ENCODE measurements around the gene MYADML2. TPM values are rescaled to one million over a fixed set of nuclear protein-coding genes. Genes with fewer than 3 reads are reported as not detected.
A peak's percentile ranks its signal among the peaks of the same experiment; 100 is the strongest.

MYADML2 gene
- total RNA-seq, 1 donor from 2014 or later: not detected

DNA sequence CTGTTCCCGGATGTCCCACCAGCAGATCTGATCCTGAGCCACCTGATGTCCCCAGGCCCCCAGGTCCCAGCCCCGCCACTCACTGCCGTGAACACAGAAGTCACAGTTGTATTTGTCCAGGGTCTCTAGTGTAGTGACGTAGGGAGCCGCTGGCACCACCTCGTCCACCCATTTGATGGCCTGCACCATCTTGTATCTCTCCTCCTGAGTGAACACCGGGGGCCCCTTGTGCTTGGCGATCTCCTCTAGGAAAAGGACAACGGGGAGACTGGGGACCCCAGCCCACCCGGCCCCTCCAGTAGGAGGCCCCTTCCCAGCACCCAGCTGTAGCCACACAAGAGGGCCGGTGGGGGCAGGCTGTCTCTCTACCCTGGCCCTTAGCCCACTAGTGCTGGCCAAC lies 38.2 kb downstream of the MYADML2 start:
- Mint-ChIP-seq H3K27me3 (ENCODE audit: low read depth) (no peaks in the 10 kb centered on the region), H3K4me3 (peak overlapping the region; percentile 41), H3K27ac (ENCODE audit: unreplicated experiment) (no peak overlapping the region), H3K36me3 (ENCODE audit: low read depth) (peaks cover 7% of the 10 kb centered on the region), H3K9me3 (no peaks in the 10 kb centered on the region), H3K4me1 (peaks cover 9% of the 10 kb centered on the region)
- DNase-seq (ENCODE audit: low read depth, low spot score): no peak
- TF ChIP-seq CTCF (conservative IDR thresholded peaks at IDR 0.05): no peak

DNA sequence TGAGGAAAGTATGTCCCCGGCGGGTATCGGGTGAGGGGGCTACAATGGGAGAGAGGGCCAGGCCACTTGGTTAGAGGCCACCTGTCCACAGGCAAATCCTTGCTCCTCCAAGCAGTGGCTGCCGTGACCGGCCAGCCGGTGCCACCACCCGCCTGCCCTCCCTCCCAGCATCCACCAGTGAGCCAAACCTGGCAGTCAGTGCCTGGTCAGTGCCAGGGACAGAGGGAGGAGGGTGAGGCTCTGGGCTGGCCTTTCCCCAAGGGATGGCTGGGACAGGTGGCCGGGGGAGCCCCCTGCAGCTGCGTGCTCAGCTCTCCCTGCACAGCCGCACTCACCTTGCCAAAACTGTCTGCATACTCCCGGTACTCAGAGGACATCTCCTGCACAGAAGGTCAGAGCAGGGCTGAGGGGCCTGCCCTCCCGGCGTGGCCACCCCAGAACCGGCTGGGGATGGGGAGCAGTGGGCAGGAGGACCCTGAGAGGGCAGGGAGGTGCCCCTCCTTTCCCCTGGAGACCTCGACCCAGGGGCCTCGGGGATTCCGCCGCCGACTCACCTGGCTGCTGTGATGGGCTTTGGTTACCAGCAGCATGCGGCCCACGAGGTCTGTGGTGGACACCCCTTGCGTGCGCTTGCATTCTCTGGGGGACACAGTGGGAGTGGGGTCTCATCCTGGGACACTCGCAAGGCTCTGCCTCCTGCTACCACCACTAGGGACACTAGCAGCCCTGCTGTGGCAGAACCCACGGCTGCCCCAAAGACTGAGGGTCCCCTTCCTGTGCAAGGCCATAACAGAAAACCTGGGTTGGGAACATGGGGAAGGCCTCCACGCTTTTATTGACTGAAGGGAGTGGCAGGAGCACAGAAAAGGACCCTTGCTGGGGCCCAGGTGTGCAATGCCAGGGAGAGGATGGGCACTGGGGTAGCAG lies 39.6 kb downstream of the MYADML2 start:
- no peaks in the 10 kb centered on the region for H3K36me3 Mint-ChIP-seq (ENCODE audit: low read depth)
- H3K27ac Mint-ChIP-seq (ENCODE audit: unreplicated experiment): no peak overlapping the region
- H3K9me3 Mint-ChIP-seq: no peaks in the 10 kb centered on the region
- no peak for DNase-seq (ENCODE audit: low read depth, low spot score)
- no peak for TF ChIP-seq CTCF (conservative IDR thresholded peaks at IDR 0.05)
- peaks cover 4% of the 10 kb centered on the region for H3K27me3 Mint-ChIP-seq (ENCODE audit: low read depth)
- peaks cover 9% of the 10 kb centered on the region for H3K4me1 Mint-ChIP-seq
- peak overlapping the region; percentile 41 for H3K4me3 Mint-ChIP-seq

GRCh38 chr17:81906476-81907218 lies 40.4 kb downstream of the MYADML2 start:
- H3K27ac Mint-ChIP-seq (ENCODE audit: unreplicated experiment): no peak overlapping the region
- no peak for TF ChIP-seq CTCF (conservative IDR thresholded peaks at IDR 0.05)
- DNase-seq (ENCODE audit: low read depth, low spot score): no peak
- H3K9me3 Mint-ChIP-seq: no peaks in the 10 kb centered on the region
- peaks cover 9% of the 10 kb centered on the region for H3K4me1 Mint-ChIP-seq
- peaks cover 4% of the 10 kb centered on the region for H3K27me3 Mint-ChIP-seq (ENCODE audit: low read depth)
- H3K36me3 Mint-ChIP-seq (ENCODE audit: low read depth): no peaks in the 10 kb centered on the region
- H3K4me3 Mint-ChIP-seq: peak overlapping the region; percentile 44

DNA sequence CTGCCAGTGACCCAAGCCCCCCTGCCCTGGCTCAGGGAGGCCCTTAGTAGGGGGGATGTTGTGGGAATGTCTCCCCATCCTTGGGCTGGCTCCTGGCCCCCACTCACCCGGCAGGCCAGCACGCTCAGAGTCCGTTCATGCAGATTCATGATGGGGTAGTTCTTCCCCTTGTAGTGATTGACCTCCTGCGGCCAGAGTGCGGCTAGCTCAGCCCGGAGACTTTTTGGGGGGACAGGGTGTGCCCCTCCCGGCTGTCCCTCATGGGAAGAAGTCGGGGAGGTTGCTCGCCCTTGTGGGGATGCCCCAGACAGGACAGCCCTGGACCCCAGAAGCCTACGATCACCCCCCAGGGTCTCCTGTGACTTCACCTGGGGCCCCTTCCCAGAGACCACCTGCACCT lies 41.0 kb downstream of the MYADML2 start:
- no peak for DNase-seq (ENCODE audit: low read depth, low spot score)
- Mint-ChIP-seq H3K4me1 (peaks cover 14% of the 10 kb centered on the region), H3K9me3 (no peaks in the 10 kb centered on the region), H3K27ac (ENCODE audit: unreplicated experiment) (no peak overlapping the region), H3K4me3 (no peak overlapping the region), H3K36me3 (ENCODE audit: low read depth) (no peaks in the 10 kb centered on the region), H3K27me3 (ENCODE audit: low read depth) (peaks cover 8% of the 10 kb centered on the region)
- no peak for TF ChIP-seq CTCF (conservative IDR thresholded peaks at IDR 0.05)

DNA sequence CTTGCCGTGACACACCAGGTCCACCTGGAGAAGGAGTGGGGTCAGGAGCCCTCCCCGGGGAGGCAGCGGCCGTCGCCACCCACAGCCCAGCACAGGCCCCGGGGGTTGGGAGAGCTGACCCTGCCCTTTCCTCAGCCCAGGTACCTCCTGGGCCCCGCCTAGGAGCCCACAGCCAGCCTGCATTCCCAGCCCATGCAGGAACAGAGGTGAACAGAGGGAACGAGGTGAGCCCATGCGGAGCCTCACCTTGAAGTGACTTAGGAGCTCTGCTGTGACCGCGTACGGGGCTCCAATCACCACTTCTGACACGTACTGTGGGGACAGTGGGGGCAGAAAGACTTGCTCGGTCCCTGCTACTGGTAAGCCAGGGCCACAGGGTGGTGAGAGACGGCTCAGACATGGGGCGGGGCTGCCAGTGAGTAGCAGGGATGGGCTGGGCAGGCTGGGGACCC lies 41.6 kb downstream of the MYADML2 start:
- H3K27me3 Mint-ChIP-seq (ENCODE audit: low read depth): peaks cover 11% of the 10 kb centered on the region
- no peak overlapping the region for H3K27ac Mint-ChIP-seq (ENCODE audit: unreplicated experiment)
- no peak for DNase-seq (ENCODE audit: low read depth, low spot score)

More for the DNA sequence above, 41.6 kb downstream of the MYADML2 start:
- Mint-ChIP-seq H3K36me3 (ENCODE audit: low read depth) (no peaks in the 10 kb centered on the region), H3K4me3 (no peak overlapping the region), H3K4me1 (peaks cover 15% of the 10 kb centered on the region), H3K9me3 (no peaks in the 10 kb centered on the region)
- TF ChIP-seq CTCF (conservative IDR thresholded peaks at IDR 0.05): no peak
